GM12891 (cell line): ENCODE measurements around the gene FARP1.

Experiments used
- PAX5 ChIP-seq: IDR thresholded peaks from 2 replicates; pipeline ENCODE4 v1.6.1; 2011; ENCODE audit warnings: low read length, moderate library complexity, mild to moderate bottlenecking; ENCODE audit not compliant: insufficient read depth, severe bottlenecking
- POLR2A ChIP-seq: IDR thresholded peaks from 2 replicates; pipeline ENCODE4 v1.6.1; 2011; ENCODE audit warnings: low read depth, low read length, control low read depth
- POLR2AphosphoS5 ChIP-seq: IDR thresholded peaks from 2 replicates; pipeline ENCODE4 v1.6.1; 2011; ENCODE audit warnings: low read depth, low read length, control low read depth
- SPI1 ChIP-seq: IDR thresholded peaks from 2 replicates; pipeline ENCODE4 v1.6.1; 2011; ENCODE audit warnings: low read depth, low read length, control low read depth
- TAF1 ChIP-seq: IDR thresholded peaks from 2 replicates; pipeline ENCODE4 v1.6.1; 2011; ENCODE audit warnings: low read depth, low read length, control low read depth

- TF ChIP-seq TAF1 (no peak), POLR2AphosphoS5 (no peak), POLR2A (no peak), PAX5 (no peak), SPI1 (no peak)
Measured at GRCh38 chr13:98213354-98213753, 70.5 kb downstream of the FARP1 start.
